Spleen (tissue), 7 donors: ENCODE results near the gene IRS1.

ENCODE experiments used
- POLR2A ChIP-seq, 3 donors: fragments of 450-650 bp; IDR thresholded peaks; one replicate each; pipeline ENCODE4 v1.5.1; 2017; ENCODE audit warnings: antibody characterized with exemption in 3 of 3, mild to moderate bottlenecking in 1 of 3
- POLR2AphosphoS5 ChIP-seq, 3 donors: sonication (generic); formaldehyde crosslinking; IDR thresholded peaks; one replicate each; pipeline ENCODE4 v1.5.1; 2017; ENCODE audit warnings: antibody characterized with exemption in 3 of 3
- TF ChIP-seq, protein P1 (sequence below), 11 experiments: fragments of 200-600 bp in 7 of 11; fragments of 450-650 bp in 4 of 11; sonication (generic) in 4 of 11; IDR thresholded peaks in 8 of 11; conservative IDR thresholded peaks in 3 of 11; 1 replicate in 7 of 11; 2 replicates in 4 of 11; pipeline versions ENCODE4 v1.4.0 to v1.8.0; 2016 to 2021; ENCODE audit warnings: antibody characterized with exemption in 11 of 11, inconsistent platforms in 4 of 11, mild to moderate bottlenecking in 1 of 11
- donor health status: DM: no; HTN: no; CAD: no; lungs with moderate emphysema.
- donor health status: DM: no; HTN: no; CAD: no.
- donor health status: DM: no; HTN: no; CAD: no.

DNA sequence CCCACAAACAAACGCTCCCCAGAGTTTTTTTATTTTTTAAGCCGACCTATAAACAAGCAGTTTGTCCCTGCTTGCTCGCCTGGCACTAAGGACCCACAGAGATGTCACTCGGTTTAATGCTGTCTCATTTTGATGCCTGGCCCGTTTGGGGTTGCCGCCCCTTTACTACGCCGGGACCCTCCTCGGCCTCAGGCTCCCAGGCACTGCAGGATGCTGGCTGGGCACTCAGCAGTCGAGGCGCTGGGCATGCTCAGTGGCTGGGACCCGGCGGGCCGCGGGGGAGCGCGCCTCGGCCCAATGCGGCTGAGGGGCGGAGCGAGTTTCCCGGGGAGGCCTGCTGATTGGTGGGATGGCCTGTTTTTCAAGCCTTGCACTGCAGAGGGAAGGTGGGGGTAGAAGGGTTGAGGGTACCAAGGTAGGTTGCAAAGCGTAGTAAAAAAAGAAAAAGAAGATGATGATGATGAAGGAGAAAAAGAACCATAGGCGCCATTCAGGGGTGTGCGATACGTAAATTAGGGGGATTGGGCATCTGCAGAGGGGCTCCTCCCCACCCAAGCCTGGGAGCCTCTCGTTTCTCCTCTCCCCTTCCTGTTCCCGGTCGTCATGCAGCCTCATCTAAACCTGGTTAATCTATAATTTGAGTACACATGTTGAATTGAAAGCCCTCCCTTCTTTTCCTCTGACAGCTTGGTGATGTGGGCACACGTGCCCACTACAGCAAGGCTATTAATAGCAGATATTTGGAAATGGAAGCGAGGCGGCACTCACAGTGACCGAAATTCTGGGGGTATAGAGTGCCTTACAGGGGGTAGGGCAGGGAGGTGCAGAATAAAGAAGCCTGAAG is 1.5 kb upstream of the IRS1 start:
- TF ChIP-seq, protein P1, sequence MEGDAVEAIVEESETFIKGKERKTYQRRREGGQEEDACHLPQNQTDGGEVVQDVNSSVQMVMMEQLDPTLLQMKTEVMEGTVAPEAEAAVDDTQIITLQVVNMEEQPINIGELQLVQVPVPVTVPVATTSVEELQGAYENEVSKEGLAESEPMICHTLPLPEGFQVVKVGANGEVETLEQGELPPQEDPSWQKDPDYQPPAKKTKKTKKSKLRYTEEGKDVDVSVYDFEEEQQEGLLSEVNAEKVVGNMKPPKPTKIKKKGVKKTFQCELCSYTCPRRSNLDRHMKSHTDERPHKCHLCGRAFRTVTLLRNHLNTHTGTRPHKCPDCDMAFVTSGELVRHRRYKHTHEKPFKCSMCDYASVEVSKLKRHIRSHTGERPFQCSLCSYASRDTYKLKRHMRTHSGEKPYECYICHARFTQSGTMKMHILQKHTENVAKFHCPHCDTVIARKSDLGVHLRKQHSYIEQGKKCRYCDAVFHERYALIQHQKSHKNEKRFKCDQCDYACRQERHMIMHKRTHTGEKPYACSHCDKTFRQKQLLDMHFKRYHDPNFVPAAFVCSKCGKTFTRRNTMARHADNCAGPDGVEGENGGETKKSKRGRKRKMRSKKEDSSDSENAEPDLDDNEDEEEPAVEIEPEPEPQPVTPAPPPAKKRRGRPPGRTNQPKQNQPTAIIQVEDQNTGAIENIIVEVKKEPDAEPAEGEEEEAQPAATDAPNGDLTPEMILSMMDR (IDR thresholded peaks at IDR 0.05 in 8 of 11, conservative IDR thresholded peaks at IDR 0.05 in 3 of 11), result peak in 1 of 11 experiments; percentile 12
- TF ChIP-seq POLR2A (IDR thresholded peaks at IDR 0.05), result no peak
- peak; percentile 69 to 86 (median 76) for TF ChIP-seq POLR2AphosphoS5 (IDR thresholded peaks at IDR 0.05)
